H1 (cell line): ENCODE data around the gene MPHOSPH9. TPM values are rescaled to one million over a fixed set of nuclear protein-coding genes. Genes with fewer than 3 reads are reported as not detected.

Experiments used
- CTCF ChIA-PET: fragments of 300-600 bp; sonication (Branson Sonifier 250); formaldehyde crosslinking; loops from one replicate; lab custom pipeline; 2021; ENCODE audit not compliant: partially characterized antibody; lab: Charles Lee
- POLR2A ChIA-PET: fragments of 300-600 bp; sonication (Branson Sonifier 250); formaldehyde crosslinking; loops from one replicate; lab custom pipeline; 2021; ENCODE audit warnings: inconsistent platforms; ENCODE audit not compliant: partially characterized antibody; lab: Charles Lee
- DNase-seq, 2 experiments: peaks; one replicate each; pipeline versions ENCODE4 v3.0.0 to v3.0.0-alpha.2; 2010 to 2022; ENCODE audit warnings: low spot score in 2 of 2, low read depth in 1 of 2, mixed read lengths in 1 of 2
- FAIRE-seq: peaks from 2 replicates; lab custom pipeline; 2011; peaks lifted over from hg19 to GRCh38; lab: Jason Lieb, UNC
- H2AFZ ChIP-seq: 2 replicates; pipeline ENCODE4 v1.8.1; 2012; ENCODE audit warnings: low read length, inconsistent platforms
- H2AK5ac ChIP-seq: 2 replicates; pipeline ENCODE4 v1.6.1; 2013; ENCODE audit warnings: low read depth, low read length
- H2BK120ac ChIP-seq: replicated peaks from 2 replicates; pipeline ENCODE3; 2013; ENCODE audit warnings: low read depth, low read length, inconsistent platforms
- H2BK12ac ChIP-seq: 2 replicates; pipeline ENCODE4 v1.6.1; 2013; ENCODE audit warnings: low read depth, low read length
- H2BK15ac ChIP-seq: 2 replicates; pipeline ENCODE4 v1.6.1; 2013; ENCODE audit warnings: low read length
- H2BK20ac ChIP-seq: 2 replicates; pipeline ENCODE4 v1.6.1; 2013; ENCODE audit warnings: low read length
- H2BK5ac ChIP-seq: 2 replicates; pipeline ENCODE4 v1.6.1; 2013; ENCODE audit warnings: low read depth, low read length
- H3K14ac ChIP-seq: 2 replicates; pipeline ENCODE4 v1.6.1; 2013; ENCODE audit warnings: inconsistent platforms; ENCODE audit not compliant: insufficient read length
- H3K18ac ChIP-seq: 2 replicates; pipeline ENCODE4 v1.6.1; 2013; ENCODE audit warnings: low read length; ENCODE audit errors: extremely low read depth
- H3K23ac ChIP-seq: 2 replicates; pipeline ENCODE4 v1.6.1; 2013; ENCODE audit warnings: inconsistent platforms; ENCODE audit not compliant: insufficient read length
- H3K23me2 ChIP-seq: 2 replicates; pipeline ENCODE4 v1.6.1; 2013; ENCODE audit warnings: low read depth, low read length
- H3K27ac ChIP-seq: 2 replicates; pipeline ENCODE4 v1.6.1; 2011; ENCODE audit warnings: low read depth, low read length, inconsistent platforms
- H3K27me3 ChIP-seq, 4 experiments: replicated peaks in 1 of 4; 1 replicate in 1 of 4; 2 replicates in 3 of 4; pipeline versions ENCODE4 v1.6.1 to v1.8.1; 2011 to 2013; ENCODE audit warnings: low read length in 3 of 4, mild to moderate bottlenecking in 3 of 4, inconsistent platforms in 2 of 4, mixed read lengths in 2 of 4, moderate library complexity in 1 of 4; ENCODE audit not compliant: control insufficient read depth in 3 of 4, insufficient read depth in 3 of 4; ENCODE audit errors: extremely low read depth in 1 of 4
- H3K36me3 ChIP-seq, 4 experiments: 2 replicates each; pipeline versions ENCODE4 v1.6.1 to v1.8.1; 2011 to 2013; ENCODE audit warnings: mild to moderate bottlenecking in 4 of 4, low read length in 3 of 4, moderate library complexity in 2 of 4, control low read depth in 1 of 4, inconsistent platforms in 1 of 4; ENCODE audit not compliant: insufficient read depth in 4 of 4, control insufficient read depth in 2 of 4
- H3K4ac ChIP-seq: replicated peaks from 2 replicates; pipeline ENCODE3; 2013; ENCODE audit warnings: low read length, low read depth, mixed read lengths, inconsistent platforms; ENCODE audit not compliant: insufficient read length
- H3K4me1 ChIP-seq, 4 experiments: replicated peaks in 1 of 4; 1 replicate in 1 of 4; 2 replicates in 3 of 4; pipeline versions ENCODE4 v1.6.1 to v1.8.1; 2011 to 2013; ENCODE audit warnings: low read length in 3 of 4, inconsistent platforms in 2 of 4, mixed read lengths in 1 of 4; ENCODE audit not compliant: insufficient read depth in 4 of 4, control insufficient read depth in 3 of 4
- H3K4me2 ChIP-seq, 2 experiments: 2 replicates each; pipeline versions ENCODE4 v1.6.1 to v1.8.1; 2011 to 2013; ENCODE audit warnings: low read depth in 2 of 2, low read length in 2 of 2, control low read depth in 1 of 2, inconsistent platforms in 1 of 2, mild to moderate bottlenecking in 1 of 2; ENCODE audit not compliant: insufficient read depth in 1 of 2
- H3K4me3 ChIP-seq, 4 experiments: fragments of 200-600, 300-600 bp in 1 of 4; sonication (generic), shearing (Covaris generic), sonication (Bioruptor Twin) in 1 of 4; 2 replicates each; pipeline versions ENCODE4 v1.5.1 to v1.8.1; 2011 to 2016; ENCODE audit warnings: low read length in 4 of 4, low read depth in 3 of 4, control low read depth in 2 of 4, inconsistent platforms in 2 of 4, mild to moderate bottlenecking in 2 of 4, mixed read lengths in 1 of 4, moderate library complexity in 1 of 4; ENCODE audit not compliant: insufficient read depth in 2 of 4; ENCODE audit errors: extremely low read depth in 1 of 4
- H3K56ac ChIP-seq: replicated peaks from 2 replicates; pipeline ENCODE3; 2013; ENCODE audit warnings: low read depth, mild to moderate bottlenecking, mixed read lengths, low read length, inconsistent platforms; ENCODE audit not compliant: insufficient read length
- H3K79me1 ChIP-seq: 2 replicates; pipeline ENCODE4 v1.6.1; 2013; ENCODE audit warnings: low read depth, low read length, control low read depth
- H3K79me2 ChIP-seq, 2 experiments: 2 replicates each; pipeline versions ENCODE4 v1.6.1 to v1.8.1; 2012 to 2013; ENCODE audit warnings: low read length in 2 of 2, mild to moderate bottlenecking in 2 of 2, inconsistent platforms in 1 of 2; ENCODE audit not compliant: insufficient read depth in 2 of 2, control insufficient read depth in 1 of 2
- H3K9ac ChIP-seq, 4 experiments: replicated peaks in 1 of 4; 1 replicate in 1 of 4; 2 replicates in 3 of 4; pipeline versions ENCODE4 v1.6.1 to v1.8.1; 2011 to 2013; ENCODE audit warnings: low read depth in 3 of 4, low read length in 3 of 4, control low read depth in 2 of 4, mild to moderate bottlenecking in 2 of 4, moderate library complexity in 2 of 4, inconsistent platforms in 1 of 4; ENCODE audit errors: extremely low read depth in 1 of 4
- H3K9me3 ChIP-seq, 2 experiments: 2 replicates each; pipeline versions ENCODE4 v1.6.1 to v1.8.1; 2012 to 2013; ENCODE audit warnings: mild to moderate bottlenecking in 2 of 2, moderate library complexity in 2 of 2, control low read depth in 1 of 2, inconsistent platforms in 1 of 2, low read depth in 1 of 2, low read length in 1 of 2, mixed read lengths in 1 of 2; ENCODE audit not compliant: insufficient read depth in 2 of 2
- H4K20me1 ChIP-seq, 2 experiments: replicated peaks in 1 of 2; 2 replicates each; pipeline versions ENCODE3 to v1.8.1; 2011 to 2013; ENCODE audit warnings: inconsistent platforms in 2 of 2, low read length in 2 of 2, mild to moderate bottlenecking in 1 of 2; ENCODE audit not compliant: insufficient read depth in 2 of 2, control insufficient read depth in 1 of 2
- H4K5ac ChIP-seq: 2 replicates; pipeline ENCODE4 v1.6.1; 2013; ENCODE audit warnings: low read length, low read depth, mixed read lengths, inconsistent platforms; ENCODE audit not compliant: insufficient read length
- H4K8ac ChIP-seq: 2 replicates; pipeline ENCODE4 v1.8.0; 2013; ENCODE audit warnings: mild to moderate bottlenecking, moderate library complexity, low read length, inconsistent platforms; ENCODE audit not compliant: insufficient read depth; ENCODE audit errors: extremely low read depth
- H4K91ac ChIP-seq: replicated peaks from 2 replicates; pipeline ENCODE3; 2013; ENCODE audit warnings: low read length, mixed read lengths, inconsistent platforms; ENCODE audit not compliant: insufficient read length
- POU5F1 ChIP-seq: IDR thresholded peaks from 2 replicates; pipeline ENCODE4 v1.6.1; 2011; ENCODE audit warnings: low read depth, mild to moderate bottlenecking, low read length, moderate library complexity
- TAF1 ChIP-seq: IDR thresholded peaks from 2 replicates; pipeline ENCODE4 v1.6.1; 2011; ENCODE audit warnings: mild to moderate bottlenecking, low read depth, low read length
- ZNF274 ChIP-seq: IDR thresholded peaks from 2 replicates; pipeline ENCODE4 v1.7.0; 2012; ENCODE audit warnings: low read length, borderline replicate concordance; ENCODE audit errors: extremely low read depth
- WGBS, 2 experiments: shearing (Covaris generic) in 1 of 2; methylation state at CpG; one replicate each; pipeline versions ENCODE4 v1.1.6 to v1.1.7; 2013 to 2015; ENCODE audit warnings: low lambda C conversion rate in 2 of 2, mixed read lengths in 2 of 2, inconsistent platforms in 1 of 2, low coverage in 1 of 2, missing lambda C conversion rate in 1 of 2; ENCODE audit not compliant: insufficient replicate concordance in 2 of 2, insufficient coverage in 1 of 2, insufficient read length in 1 of 2; ENCODE audit errors: extremely low coverage in 1 of 2, missing lambda C conversion rate in 1 of 2; 5-methylcytosine and 5-hydroxymethylcytosine counted together
- long read RNA-seq, 2 experiments: library from RNA in 1 of 2; library from capped mRNA in 1 of 2; stranded (forward); transcript quantifications; one replicate each; pipeline ENCODE4 v2.0.0, GENCODE V29; 2021; ENCODE audit warnings: inconsistent platforms in 1 of 2
- polyA minus RNA-seq, 3 experiments: library from RNA; depleted of rRNA, polyadenylated mRNA; stranded (reverse); fragments of >200 nt; gene quantifications; 1 replicate in 2 of 3; 2 replicates in 1 of 3; pipeline ENCODE4 v1.2.3, GENCODE V29; 2011
- polyA plus RNA-seq, 7 experiments: library from polyadenylated mRNA; depleted of rRNA in 3 of 7; stranded (reverse) in 5 of 7; unstranded in 2 of 7; fragments of >200 nt in 5 of 7; fragments of 200-250 nt in 2 of 7; gene quantifications; 1 replicate in 5 of 7; 2 replicates in 1 of 7; 4 replicates in 1 of 7; pipeline versions ENCODE4 v1.2.1 to v1.2.3, GENCODE V29; 2011 to 2013; ENCODE audit warnings: missing spikeins in 2 of 7, mixed read lengths in 2 of 7
- total RNA-seq: library from RNA; stranded (reverse); fragmentation: NEBNext Ultra II Directional; extraction: Animal tissue kit (Norgen Biotek cat#: 25700); gene quantifications from 2 replicates; pipeline ENCODE4 v1.2.1, GENCODE V29; 2021

The MPHOSPH9 gene, protein sequence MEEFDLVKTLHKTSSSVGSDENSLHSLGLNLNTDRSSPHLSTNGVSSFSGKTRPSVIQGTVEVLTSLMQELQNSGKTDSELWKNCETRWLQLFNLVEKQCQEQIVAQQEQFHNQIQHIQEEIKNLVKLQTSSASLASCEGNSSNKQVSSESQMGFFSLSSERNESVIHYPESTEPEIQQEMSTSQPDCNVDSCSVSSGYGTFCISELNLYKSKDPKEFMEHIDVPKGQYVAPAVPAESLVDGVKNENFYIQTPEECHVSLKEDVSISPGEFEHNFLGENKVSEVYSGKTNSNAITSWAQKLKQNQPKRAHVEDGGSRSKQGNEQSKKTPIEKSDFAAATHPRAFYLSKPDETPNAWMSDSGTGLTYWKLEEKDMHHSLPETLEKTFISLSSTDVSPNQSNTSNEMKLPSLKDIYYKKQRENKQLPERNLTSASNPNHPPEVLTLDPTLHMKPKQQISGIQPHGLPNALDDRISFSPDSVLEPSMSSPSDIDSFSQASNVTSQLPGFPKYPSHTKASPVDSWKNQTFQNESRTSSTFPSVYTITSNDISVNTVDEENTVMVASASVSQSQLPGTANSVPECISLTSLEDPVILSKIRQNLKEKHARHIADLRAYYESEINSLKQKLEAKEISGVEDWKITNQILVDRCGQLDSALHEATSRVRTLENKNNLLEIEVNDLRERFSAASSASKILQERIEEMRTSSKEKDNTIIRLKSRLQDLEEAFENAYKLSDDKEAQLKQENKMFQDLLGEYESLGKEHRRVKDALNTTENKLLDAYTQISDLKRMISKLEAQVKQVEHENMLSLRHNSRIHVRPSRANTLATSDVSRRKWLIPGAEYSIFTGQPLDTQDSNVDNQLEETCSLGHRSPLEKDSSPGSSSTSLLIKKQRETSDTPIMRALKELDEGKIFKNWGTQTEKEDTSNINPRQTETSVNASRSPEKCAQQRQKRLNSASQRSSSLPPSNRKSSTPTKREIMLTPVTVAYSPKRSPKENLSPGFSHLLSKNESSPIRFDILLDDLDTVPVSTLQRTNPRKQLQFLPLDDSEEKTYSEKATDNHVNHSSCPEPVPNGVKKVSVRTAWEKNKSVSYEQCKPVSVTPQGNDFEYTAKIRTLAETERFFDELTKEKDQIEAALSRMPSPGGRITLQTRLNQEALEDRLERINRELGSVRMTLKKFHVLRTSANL
- total RNA-seq: 47.7 and 48.8 TPM in 2 replicates
- polyA plus RNA-seq (2011; rRNA removed): 6.8 and 8.8 TPM in 2 replicates
- polyA plus RNA-seq (2011; cell fraction: cytosol; rRNA removed): 11.4 TPM
- polyA plus RNA-seq (2011; cell fraction: nucleus; rRNA removed): 11.4 TPM
- polyA plus RNA-seq (2012, experiment 1 of 2): 14.7 to 23.5 TPM (median 16.8 TPM) in 4 replicates
- polyA plus RNA-seq (2012, experiment 2 of 2): 0.94 TPM
- polyA plus RNA-seq (2013, experiment 1 of 2): 26.1 TPM
- 22.2 TPM for polyA plus RNA-seq (2013, experiment 2 of 2)
- polyA minus RNA-seq (2011; rRNA and poly(A)+ RNA removed): 23.0 and 46.1 TPM in 2 replicates
- polyA minus RNA-seq (2011; cell fraction: cytosol; rRNA and poly(A)+ RNA removed): 18.3 TPM
- polyA minus RNA-seq (2011; cell fraction: nucleus; rRNA and poly(A)+ RNA removed): 73.2 TPM
- long read RNA-seq, experiment 1, partial matches to known transcripts: 4 of 8 reads
- long read RNA-seq, experiment 1, other reads (novel, unspliced or antisense): 3 of 8 reads
- long read RNA-seq, experiment 2, full-length matches to known transcripts: 2 of 4 reads
- long read RNA-seq, experiment 2, partial matches to known transcripts: 2 of 4 reads
- long read RNA-seq, experiment 2, other reads (novel, unspliced or antisense): 0 of 4 reads

DNA sequence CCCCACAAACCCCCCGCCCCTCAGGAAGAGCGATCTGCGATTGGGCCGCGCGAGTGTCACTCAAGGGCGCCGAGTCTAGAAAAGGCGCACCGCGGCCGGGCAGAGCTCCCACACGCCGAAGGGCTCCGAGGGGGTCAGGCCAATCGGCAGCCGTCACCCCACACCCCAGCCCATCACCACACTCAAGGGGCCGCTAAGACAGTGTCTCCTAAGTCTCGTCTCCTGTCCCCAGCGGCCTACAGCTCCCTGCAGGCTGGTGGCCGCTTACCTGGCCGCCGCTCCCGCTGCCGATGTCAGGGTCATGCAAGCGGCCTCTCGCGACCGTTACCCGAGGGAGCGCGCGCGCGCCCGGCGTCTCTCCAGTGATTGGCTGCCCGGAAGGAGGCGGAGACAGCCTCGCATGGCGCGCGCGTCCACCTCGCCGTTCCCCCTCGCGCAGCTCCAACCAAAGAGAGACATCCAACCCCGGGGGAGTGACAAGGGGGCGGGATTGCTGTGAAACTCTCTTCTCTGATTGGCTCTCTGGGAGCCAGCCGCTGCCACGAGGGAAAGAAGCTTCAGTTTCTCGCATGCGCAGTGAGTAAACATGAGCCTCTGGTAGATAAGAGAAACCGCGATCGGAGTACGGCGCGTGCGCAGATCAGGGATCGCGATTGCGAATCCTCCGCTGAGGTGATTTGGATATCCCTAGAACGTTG lies at the start of gene MPHOSPH9, which contains the start of gene MTRFR:
Gene MPHOSPH9, minus strand, starts transcription at position 335 of the 698 bp plus-strand sequence. CDS start 2,777 bp downstream, outside the sequence.
Gene MTRFR, plus strand, starts transcription at position 630 of the 698 bp plus-strand sequence. CDS start 20,239 bp downstream, outside the sequence.
- peaks cover 8% of the 10 kb centered on the region for H3K23me2 ChIP-seq
- H3K4me2 ChIP-seq: peak within 1 kb of the TSS; percentile 80 to 82
- H3K56ac ChIP-seq: peak within 1 kb of the TSS; percentile 97
- peak within 1 kb of the TSS; percentile 75 for H2BK5ac ChIP-seq
- peaks cover 0 to 4% of the 10 kb centered on the region in 2 experiments for H4K20me1 ChIP-seq
- peaks cover 0 to 25% of the 10 kb centered on the region in 2 experiments; a peak in 3 of 4 replicates for H3K79me2 ChIP-seq
- H3K27ac ChIP-seq: peak within 1 kb of the TSS; percentile 47
- CTCF ChIA-PET: interaction anchor here (0.6 to 2.1 kb wide), 12 partner anchors 9 to 628 kb away, joined by 3 to 8 read pairs (median 3); partner anchors contain the start of gene ARL6IP4
- no peak within 1 kb of the TSS for H3K14ac ChIP-seq
- peaks cover 0 to 7% (median 0%) of the 10 kb centered on the region in 4 experiments; a peak in 2 of 8 replicates for H3K36me3 ChIP-seq
- H3K9ac ChIP-seq: peak within 1 kb of the TSS; percentile 70 to 85 (median 72)
- FAIRE-seq (peak; percentile 80), DNase-seq (peak; percentile 96 to 98)
- H3K23ac ChIP-seq: no peak within 1 kb of the TSS
- H3K4ac ChIP-seq: peak within 1 kb of the TSS; percentile 57
- H2AFZ ChIP-seq: peak within 1 kb of the TSS; percentile 85
- peak within 1 kb of the TSS; percentile 81 for H4K8ac ChIP-seq
- no peak within 1 kb of the TSS for H2BK20ac ChIP-seq
- POLR2A ChIA-PET: interaction anchor here (0.6 to 3.7 kb wide), 60 partner anchors 9 to 1298 kb away, joined by 3 to 42 read pairs (median 4); partner anchors contain the start of genes ARL6IP4, ATP6V0A2, KMT5A and OGFOD2
- H2BK15ac ChIP-seq: peak within 1 kb of the TSS; percentile 96
- H2BK120ac ChIP-seq: no peak within 1 kb of the TSS
- H4K91ac ChIP-seq: peak within 1 kb of the TSS; percentile 62
- no peak within 1 kb of the TSS for H2AK5ac ChIP-seq
- H3K79me1 ChIP-seq: peaks cover 7% of the 10 kb centered on the region
- peak within 1 kb of the TSS; percentile 96 for H3K18ac ChIP-seq
- H3K4me1 ChIP-seq: peaks cover 0 to 4% (median 2%) of the 10 kb centered on the region in 4 experiments; a peak in 3 of 7 replicates
- H3K27me3 ChIP-seq: no peaks in the 10 kb centered on the region
- WGBS, 2 experiments: 2% methylated on average over 53 of the region's 66 CpGs; no CpG with 5 or more reads in 1 of the 2 experiments
- peak within 1 kb of the TSS; percentile 59 to 94 (median 89) for H3K4me3 ChIP-seq
- H4K5ac ChIP-seq: peak within 1 kb of the TSS; percentile 97
- H2BK12ac ChIP-seq: peak within 1 kb of the TSS; percentile 27; the same call in 1 of the 2 replicates
- no peaks in the 10 kb centered on the region for H3K9me3 ChIP-seq
- no peak for TF ChIP-seq ZNF274
- peak; percentile 90 for TF ChIP-seq TAF1
- no peak for TF ChIP-seq POU5F1
